ENCODE data around the gene AGBL1.
A peak's percentile ranks its signal among the peaks of the same experiment; 100 is the strongest.
"Not testable (repeated sequence)": the region's sequence is repeated elsewhere in the genome, so short reads cannot be mapped to it uniquely, and the experiment has no call there.

GRCh38 chr15:87042619-87043018 lies 962.9 kb downstream of the AGBL1 start:
- not testable (repeated sequence) for TF ChIP-seq POLR2AphosphoS5 (IDR thresholded peaks at IDR 0.05; ENCODE audit: low read depth); STAT1 (IDR thresholded peaks at IDR 0.05; ENCODE audit: unreplicated experiment); EZH2phosphoT487 (IDR thresholded peaks at IDR 0.05; ENCODE audit: unreplicated experiment); EZH2 (IDR thresholded peaks at IDR 0.05; ENCODE audit: low read depth, unreplicated experiment); CREB1 (CRISPR knock-in tag; IDR thresholded peaks at IDR 0.05; ENCODE audit: low read depth); REST (IDR thresholded peaks at IDR 0.05; ENCODE audit: unreplicated experiment)
- TF ChIP-seq, protein P1, sequence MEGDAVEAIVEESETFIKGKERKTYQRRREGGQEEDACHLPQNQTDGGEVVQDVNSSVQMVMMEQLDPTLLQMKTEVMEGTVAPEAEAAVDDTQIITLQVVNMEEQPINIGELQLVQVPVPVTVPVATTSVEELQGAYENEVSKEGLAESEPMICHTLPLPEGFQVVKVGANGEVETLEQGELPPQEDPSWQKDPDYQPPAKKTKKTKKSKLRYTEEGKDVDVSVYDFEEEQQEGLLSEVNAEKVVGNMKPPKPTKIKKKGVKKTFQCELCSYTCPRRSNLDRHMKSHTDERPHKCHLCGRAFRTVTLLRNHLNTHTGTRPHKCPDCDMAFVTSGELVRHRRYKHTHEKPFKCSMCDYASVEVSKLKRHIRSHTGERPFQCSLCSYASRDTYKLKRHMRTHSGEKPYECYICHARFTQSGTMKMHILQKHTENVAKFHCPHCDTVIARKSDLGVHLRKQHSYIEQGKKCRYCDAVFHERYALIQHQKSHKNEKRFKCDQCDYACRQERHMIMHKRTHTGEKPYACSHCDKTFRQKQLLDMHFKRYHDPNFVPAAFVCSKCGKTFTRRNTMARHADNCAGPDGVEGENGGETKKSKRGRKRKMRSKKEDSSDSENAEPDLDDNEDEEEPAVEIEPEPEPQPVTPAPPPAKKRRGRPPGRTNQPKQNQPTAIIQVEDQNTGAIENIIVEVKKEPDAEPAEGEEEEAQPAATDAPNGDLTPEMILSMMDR (conservative IDR thresholded peaks at IDR 0.05; ENCODE audit: low read depth in 2 of 2), result peak in 1 of 2 experiments; percentile 33; a peak in 1 of 4 replicates
- TF ChIP-seq, protein P2, sequence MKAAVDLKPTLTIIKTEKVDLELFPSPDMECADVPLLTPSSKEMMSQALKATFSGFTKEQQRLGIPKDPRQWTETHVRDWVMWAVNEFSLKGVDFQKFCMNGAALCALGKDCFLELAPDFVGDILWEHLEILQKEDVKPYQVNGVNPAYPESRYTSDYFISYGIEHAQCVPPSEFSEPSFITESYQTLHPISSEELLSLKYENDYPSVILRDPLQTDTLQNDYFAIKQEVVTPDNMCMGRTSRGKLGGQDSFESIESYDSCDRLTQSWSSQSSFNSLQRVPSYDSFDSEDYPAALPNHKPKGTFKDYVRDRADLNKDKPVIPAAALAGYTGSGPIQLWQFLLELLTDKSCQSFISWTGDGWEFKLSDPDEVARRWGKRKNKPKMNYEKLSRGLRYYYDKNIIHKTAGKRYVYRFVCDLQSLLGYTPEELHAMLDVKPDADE (IDR thresholded peaks at IDR 0.05), result not testable (repeated sequence)

All from GM23338 (cell line).